ENCODE measurements around the gene GRIK3.
"Not testable (repeated sequence)": the region's sequence is repeated elsewhere in the genome, so short reads cannot be mapped to it uniquely, and the experiment has no call there.

Gene GRIK3

GRCh38 chr1:36783475-36783874, 250.8 kb downstream of the GRIK3 start:
- DNase-seq (ENCODE audit: low read depth), result no peak

GRCh38 chr1:36782785-36783184, 251.5 kb downstream of the GRIK3 start:
- DNase-seq (ENCODE audit: low read depth), result no peak

- no peak for DNase-seq (ENCODE audit: low read depth)
Observed at GRCh38 chr1:36782085-36782484, 252.2 kb downstream of the GRIK3 start.

- DNase-seq (ENCODE audit: low read depth), result no peak
Observed at GRCh38 chr1:36781098-36781497, 253.2 kb downstream of the GRIK3 start.

GRCh38 chr1:36778740-36779139, 255.6 kb downstream of the GRIK3 start:
- DNase-seq (ENCODE audit: low read depth), result no peak

GRCh38 chr1:36776948-36777831, 257.1 kb downstream of the GRIK3 start:
- DNase-seq (ENCODE audit: low read depth), result no peak

- DNase-seq (ENCODE audit: low read depth), result no peak
Observed at GRCh38 chr1:36776256-36776655, 258.1 kb downstream of the GRIK3 start.

- DNase-seq (ENCODE audit: low read depth), result no peak
Observed at GRCh38 chr1:36775716-36776115, 258.6 kb downstream of the GRIK3 start.

GRCh38 chr1:36773827-36774541, 260.3 kb downstream of the GRIK3 start:
- DNase-seq (ENCODE audit: low read depth), result no peak

GRCh38 chr1:36772647-36773495, 261.4 kb downstream of the GRIK3 start:
- no peak for DNase-seq (ENCODE audit: low read depth)

GRCh38 chr1:36771660-36772284, 262.5 kb downstream of the GRIK3 start:
- no peak for DNase-seq (ENCODE audit: low read depth)

GRCh38 chr1:36771240-36771639, 263.1 kb downstream of the GRIK3 start:
- no peak for DNase-seq (ENCODE audit: low read depth)

GRCh38 chr1:36769886-36770830, 264.2 kb downstream of the GRIK3 start:
- DNase-seq (ENCODE audit: low read depth), result no peak

GRCh38 chr1:36768486-36769178, 265.7 kb downstream of the GRIK3 start:
- DNase-seq (ENCODE audit: low read depth), result no peak

- DNase-seq (ENCODE audit: low read depth), result not testable (repeated sequence)
Observed at GRCh38 chr1:36767429-36767828, 266.9 kb downstream of the GRIK3 start.

GRCh38 chr1:36766481-36766880, 267.8 kb downstream of the GRIK3 start:
- no peak for DNase-seq (ENCODE audit: low read depth)

- no peak for DNase-seq (ENCODE audit: low read depth)
Observed at GRCh38 chr1:36765785-36766300, 268.5 kb downstream of the GRIK3 start.

- no peak for DNase-seq (ENCODE audit: low read depth)
Observed at GRCh38 chr1:36764798-36765197, 269.5 kb downstream of the GRIK3 start.

- no peak for DNase-seq (ENCODE audit: low read depth)
Observed at GRCh38 chr1:36763771-36764170, 270.5 kb downstream of the GRIK3 start.

GRCh38 chr1:36762174-36762573, 272.1 kb downstream of the GRIK3 start:
- no peak for DNase-seq (ENCODE audit: low read depth)
